GM12878 (cell line): ENCODE results near the gene ABCA13.

ENCODE experiments used
- ASH2L ChIP-seq: fragments of 300-600, 200-600 bp; sonication (generic); IDR thresholded peaks from 2 replicates; pipeline ENCODE4 v1.6.1; 2017; ENCODE audit warnings: low read depth, mild to moderate bottlenecking, borderline replicate concordance
- BRCA1 ChIP-seq: IDR thresholded peaks from 2 replicates; pipeline ENCODE4 v1.6.1; 2011; ENCODE audit warnings: low read depth, low read length, improper control_type of control experiment
- CBFB ChIP-seq: IDR thresholded peaks from 2 replicates; pipeline ENCODE4 v1.6.1; 2016; ENCODE audit warnings: antibody characterized with exemption, low read depth
- EZH2 ChIP-seq: IDR thresholded peaks from 2 replicates; pipeline ENCODE4 v1.6.1; 2012; ENCODE audit warnings: low read depth, mild to moderate bottlenecking, control low read depth, inconsistent platforms, low read length, borderline replicate concordance; ENCODE audit not compliant: control insufficient read depth
- HDGF ChIP-seq: fragments of 450-650 bp; IDR thresholded peaks from 2 replicates; pipeline ENCODE4 v1.6.1; 2016; ENCODE audit warnings: antibody characterized with exemption
- IRF4 ChIP-seq: IDR thresholded peaks from 2 replicates; pipeline ENCODE4 v1.6.1; 2011; ENCODE audit warnings: low read depth, low read length
- POLR2AphosphoS2 ChIP-seq: IDR thresholded peaks from 2 replicates; pipeline ENCODE4 v1.6.1; 2011; ENCODE audit warnings: low read depth, mild to moderate bottlenecking, low read length, improper control_type of control experiment, moderate library complexity
- YY1 ChIP-seq: IDR thresholded peaks from 2 replicates; pipeline ENCODE4 v1.6.1; 2011; ENCODE audit warnings: low read depth, mild to moderate bottlenecking, low read length
- ZNF217 ChIP-seq: fragments of 450-650 bp; IDR thresholded peaks from 2 replicates; pipeline ENCODE4 v1.6.1; 2017; ENCODE audit warnings: antibody characterized with exemption, mild to moderate bottlenecking
- TF ChIP-seq, protein P1 (sequence below): IDR thresholded peaks from 2 replicates; pipeline ENCODE4 v1.6.1; 2011; ENCODE audit warnings: mild to moderate bottlenecking, low read depth, low read length, moderate library complexity; ENCODE audit not compliant: insufficient replicate concordance
- TF ChIP-seq, protein P2 (sequence below), 3 experiments: IDR thresholded peaks in 2 of 3; conservative IDR thresholded peaks in 1 of 3; 2 replicates each; pipeline ENCODE4 v1.5.1; 2011; ENCODE audit warnings: low read depth in 3 of 3, low read length in 3 of 3, mild to moderate bottlenecking in 3 of 3, control low read depth in 2 of 3, moderate library complexity in 2 of 3, inconsistent platforms in 1 of 3, mixed read lengths in 1 of 3; ENCODE audit not compliant: control insufficient read depth in 2 of 3, insufficient read depth in 1 of 3; ENCODE audit errors: extremely low read depth in 1 of 3
- TF ChIP-seq, protein P3 (sequence below): IDR thresholded peaks from 2 replicates; pipeline ENCODE4 v1.6.1; 2011; ENCODE audit warnings: low read depth, low read length, improper control_type of control experiment, borderline replicate concordance

DNA sequence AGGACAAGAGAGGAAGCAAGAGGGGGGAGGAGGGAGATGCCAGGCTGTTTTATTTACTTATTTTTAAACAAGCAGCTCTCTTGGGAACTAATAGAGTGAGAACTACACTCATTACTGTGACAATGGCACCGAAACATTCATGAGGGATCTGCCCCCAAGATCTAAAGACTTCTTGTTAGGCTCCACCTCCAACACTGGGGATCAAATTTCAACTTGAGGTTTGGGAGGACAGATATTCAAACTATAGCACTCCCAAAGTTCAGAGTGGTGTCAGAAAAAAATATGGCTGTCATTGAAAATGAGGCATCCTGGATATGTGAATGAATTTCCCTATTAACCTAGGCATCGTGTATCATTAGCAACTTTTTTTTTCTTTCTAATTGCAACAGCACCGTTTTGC lies 145.5 kb downstream of the ABCA13 start:
- no peak for TF ChIP-seq YY1
- TF ChIP-seq POLR2AphosphoS2: no peak
- TF ChIP-seq CBFB: no peak
- no peak for TF ChIP-seq EZH2
- no peak for TF ChIP-seq IRF4
- no peak for TF ChIP-seq ASH2L
- TF ChIP-seq, protein P1, sequence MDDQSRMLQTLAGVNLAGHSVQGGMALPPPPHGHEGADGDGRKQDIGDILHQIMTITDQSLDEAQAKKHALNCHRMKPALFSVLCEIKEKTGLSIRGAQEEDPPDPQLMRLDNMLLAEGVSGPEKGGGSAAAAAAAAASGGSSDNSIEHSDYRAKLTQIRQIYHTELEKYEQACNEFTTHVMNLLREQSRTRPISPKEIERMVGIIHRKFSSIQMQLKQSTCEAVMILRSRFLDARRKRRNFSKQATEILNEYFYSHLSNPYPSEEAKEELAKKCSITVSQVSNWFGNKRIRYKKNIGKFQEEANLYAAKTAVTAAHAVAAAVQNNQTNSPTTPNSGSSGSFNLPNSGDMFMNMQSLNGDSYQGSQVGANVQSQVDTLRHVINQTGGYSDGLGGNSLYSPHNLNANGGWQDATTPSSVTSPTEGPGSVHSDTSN: no peak
- no peak for TF ChIP-seq ZNF217
- no peak for TF ChIP-seq BRCA1
- TF ChIP-seq HDGF: no peak
- TF ChIP-seq, protein P2, sequence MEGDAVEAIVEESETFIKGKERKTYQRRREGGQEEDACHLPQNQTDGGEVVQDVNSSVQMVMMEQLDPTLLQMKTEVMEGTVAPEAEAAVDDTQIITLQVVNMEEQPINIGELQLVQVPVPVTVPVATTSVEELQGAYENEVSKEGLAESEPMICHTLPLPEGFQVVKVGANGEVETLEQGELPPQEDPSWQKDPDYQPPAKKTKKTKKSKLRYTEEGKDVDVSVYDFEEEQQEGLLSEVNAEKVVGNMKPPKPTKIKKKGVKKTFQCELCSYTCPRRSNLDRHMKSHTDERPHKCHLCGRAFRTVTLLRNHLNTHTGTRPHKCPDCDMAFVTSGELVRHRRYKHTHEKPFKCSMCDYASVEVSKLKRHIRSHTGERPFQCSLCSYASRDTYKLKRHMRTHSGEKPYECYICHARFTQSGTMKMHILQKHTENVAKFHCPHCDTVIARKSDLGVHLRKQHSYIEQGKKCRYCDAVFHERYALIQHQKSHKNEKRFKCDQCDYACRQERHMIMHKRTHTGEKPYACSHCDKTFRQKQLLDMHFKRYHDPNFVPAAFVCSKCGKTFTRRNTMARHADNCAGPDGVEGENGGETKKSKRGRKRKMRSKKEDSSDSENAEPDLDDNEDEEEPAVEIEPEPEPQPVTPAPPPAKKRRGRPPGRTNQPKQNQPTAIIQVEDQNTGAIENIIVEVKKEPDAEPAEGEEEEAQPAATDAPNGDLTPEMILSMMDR (IDR thresholded peaks at IDR 0.05 in 2 of 3, conservative IDR thresholded peaks at IDR 0.05 in 1 of 3; ENCODE audit: control insufficient read depth in 2 of 3, extremely low read depth in 1 of 3, insufficient read depth in 1 of 3, low read depth in 3 of 3, low read length in 3 of 3): no peak
- TF ChIP-seq, protein P3, sequence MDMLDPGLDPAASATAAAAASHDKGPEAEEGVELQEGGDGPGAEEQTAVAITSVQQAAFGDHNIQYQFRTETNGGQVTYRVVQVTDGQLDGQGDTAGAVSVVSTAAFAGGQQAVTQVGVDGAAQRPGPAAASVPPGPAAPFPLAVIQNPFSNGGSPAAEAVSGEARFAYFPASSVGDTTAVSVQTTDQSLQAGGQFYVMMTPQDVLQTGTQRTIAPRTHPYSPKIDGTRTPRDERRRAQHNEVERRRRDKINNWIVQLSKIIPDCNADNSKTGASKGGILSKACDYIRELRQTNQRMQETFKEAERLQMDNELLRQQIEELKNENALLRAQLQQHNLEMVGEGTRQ: no peak
